Endothelial cell of umbilical vein (primary cell): ENCODE measurements around the gene TICAM1.
"Not testable (repeated sequence)": the region's sequence is repeated elsewhere in the genome, so short reads cannot be mapped to it uniquely, and the experiment has no call there.

Experiments
- EZH2 ChIP-seq: IDR thresholded peaks from 2 replicates; pipeline ENCODE4 v1.6.1; 2012; ENCODE audit warnings: borderline replicate concordance, low read depth, mild to moderate bottlenecking, moderate library complexity, low read length, inconsistent platforms; ENCODE audit not compliant: severe bottlenecking
- GATA2 ChIP-seq: IDR thresholded peaks from 2 replicates; pipeline ENCODE4 v1.7.0; 2011; ENCODE audit warnings: low read depth, mild to moderate bottlenecking, moderate library complexity, mixed read lengths, low read length; ENCODE audit not compliant: insufficient read length, insufficient read depth
- JUN ChIP-seq: IDR thresholded peaks from 2 replicates; pipeline ENCODE4 v1.6.1; 2011; ENCODE audit warnings: borderline replicate concordance, low read depth; ENCODE audit not compliant: insufficient read length, insufficient read depth
- MYC ChIP-seq: IDR thresholded peaks from one replicate; pipeline ENCODE4 v1.6.1; 2011; ENCODE audit warnings: mild to moderate bottlenecking, low read depth, low read length
- POLR2A ChIP-seq: IDR thresholded peaks from 2 replicates; pipeline ENCODE4 v1.6.1; 2012; ENCODE audit warnings: low read depth, mild to moderate bottlenecking, control low read depth, low read length
- POLR2AphosphoS5 ChIP-seq: IDR thresholded peaks from 2 replicates; pipeline ENCODE4 v1.6.1; 2012; ENCODE audit warnings: low read depth, mild to moderate bottlenecking, control low read depth, low read length, moderate library complexity; ENCODE audit not compliant: insufficient read depth
- TF ChIP-seq, protein P1 (sequence below), 2 donors: IDR thresholded peaks; 1 replicate in 1 of 2; 2 replicates in 1 of 2; pipeline ENCODE4 v1.5.1; 2011; ENCODE audit warnings: low read length in 2 of 2, mild to moderate bottlenecking in 2 of 2, moderate library complexity in 2 of 2, control low read depth in 1 of 2, inconsistent platforms in 1 of 2, low read depth in 1 of 2; ENCODE audit not compliant: insufficient read depth in 1 of 2; ENCODE audit errors: extremely low read depth in 1 of 2
- TF ChIP-seq, protein P2 (sequence below): IDR thresholded peaks from 2 replicates; pipeline ENCODE4 v1.6.1; 2011; ENCODE audit not compliant: insufficient read depth, insufficient read length

DNA sequence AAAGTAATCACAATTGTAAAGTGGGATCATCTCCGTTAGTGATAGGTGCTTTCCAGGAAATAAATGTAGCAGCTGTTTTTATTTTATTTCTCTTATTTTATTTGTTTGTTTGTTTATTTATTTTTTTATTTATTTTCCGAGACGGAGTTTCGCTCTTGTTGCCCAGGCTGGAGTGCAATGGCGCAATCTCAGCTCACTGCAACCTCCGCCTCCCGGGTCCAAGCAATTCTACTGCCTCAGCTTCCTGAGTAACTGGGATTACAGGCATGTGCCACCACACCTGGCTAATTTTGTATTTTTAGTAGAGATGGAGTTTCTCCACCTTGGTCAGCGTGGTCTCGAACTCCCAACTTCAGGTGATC is 448 bp upstream of the TICAM1 start:
- TF ChIP-seq, protein P1, sequence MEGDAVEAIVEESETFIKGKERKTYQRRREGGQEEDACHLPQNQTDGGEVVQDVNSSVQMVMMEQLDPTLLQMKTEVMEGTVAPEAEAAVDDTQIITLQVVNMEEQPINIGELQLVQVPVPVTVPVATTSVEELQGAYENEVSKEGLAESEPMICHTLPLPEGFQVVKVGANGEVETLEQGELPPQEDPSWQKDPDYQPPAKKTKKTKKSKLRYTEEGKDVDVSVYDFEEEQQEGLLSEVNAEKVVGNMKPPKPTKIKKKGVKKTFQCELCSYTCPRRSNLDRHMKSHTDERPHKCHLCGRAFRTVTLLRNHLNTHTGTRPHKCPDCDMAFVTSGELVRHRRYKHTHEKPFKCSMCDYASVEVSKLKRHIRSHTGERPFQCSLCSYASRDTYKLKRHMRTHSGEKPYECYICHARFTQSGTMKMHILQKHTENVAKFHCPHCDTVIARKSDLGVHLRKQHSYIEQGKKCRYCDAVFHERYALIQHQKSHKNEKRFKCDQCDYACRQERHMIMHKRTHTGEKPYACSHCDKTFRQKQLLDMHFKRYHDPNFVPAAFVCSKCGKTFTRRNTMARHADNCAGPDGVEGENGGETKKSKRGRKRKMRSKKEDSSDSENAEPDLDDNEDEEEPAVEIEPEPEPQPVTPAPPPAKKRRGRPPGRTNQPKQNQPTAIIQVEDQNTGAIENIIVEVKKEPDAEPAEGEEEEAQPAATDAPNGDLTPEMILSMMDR (IDR thresholded peaks at IDR 0.05; ENCODE audit: extremely low read depth in 1 of 2, insufficient read depth in 1 of 2, low read depth in 1 of 2, low read length in 2 of 2): not testable (repeated sequence)
- not testable (repeated sequence) for TF ChIP-seq POLR2A, JUN, GATA2, EZH2, POLR2AphosphoS5, MYC
- TF ChIP-seq, protein P2, sequence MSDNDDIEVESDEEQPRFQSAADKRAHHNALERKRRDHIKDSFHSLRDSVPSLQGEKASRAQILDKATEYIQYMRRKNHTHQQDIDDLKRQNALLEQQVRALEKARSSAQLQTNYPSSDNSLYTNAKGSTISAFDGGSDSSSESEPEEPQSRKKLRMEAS: not testable (repeated sequence)
